Stimulated activated CD4-positive, alpha-beta T cell treated with anti-CD3 and anti-CD28 coated beads, TNF-alpha, amount 100 ng/mL, for 1 hour (primary cell): ENCODE measurements around the gene KRTAP1-5.
"Not testable (repeated sequence)": the region's sequence is repeated elsewhere in the genome, so short reads cannot be mapped to it uniquely, and the experiment has no call there.

ENCODE experiments used
- DNase-seq, 3 donors: peaks; one replicate each; pipeline ENCODE4 v3.0.0-alpha.2; 2020; ENCODE audit warnings: low read depth in 3 of 3, low spot score in 1 of 3

KRTAP1-5 gene

GRCh38 chr17:41048441-41048840 is 21.4 kb upstream of the KRTAP1-5 start:
- no peak for DNase-seq

GRCh38 chr17:41046735-41047465 is 19.9 kb upstream of the KRTAP1-5 start, which contains the start of gene KRTAP2-1:
KRTAP2-1 (minus strand) TSS chr17:41047316; CDS start chr17:41047267, 49 bp downstream.
- DNase-seq: not testable (repeated sequence)

GRCh38 chr17:41042953-41043352 is 15.9 kb upstream of the KRTAP1-5 start:
- no peak for DNase-seq

- not testable (repeated sequence) for DNase-seq
Measured at GRCh38 chr17:41040783-41041571, 14.0 kb upstream of the KRTAP1-5 start, which contains the start of gene KRTAP1-1. KRTAP1-1 (minus strand) TSS chr17:41041450; CDS start chr17:41041397, 53 bp downstream.

GRCh38 chr17:41037853-41038350 is 10.9 kb upstream of the KRTAP1-5 start:
- DNase-seq: no peak

- not testable (repeated sequence) for DNase-seq
Measured at GRCh38 chr17:41034346-41034935, 7.4 kb upstream of the KRTAP1-5 start, which contains the start of gene KRTAP1-3. KRTAP1-3 (minus strand) TSS chr17:41034874; CDS start chr17:41034821, 53 bp downstream.

GRCh38 chr17:41029633-41030245 is 2.7 kb upstream of the KRTAP1-5 start, which contains the start of gene KRTAP1-4:
KRTAP1-4 (minus strand) TSS chr17:41030195; CDS start chr17:41030078, 117 bp downstream.
- no peak for DNase-seq

- DNase-seq: no peak
Measured at GRCh38 chr17:41024697-41025096, 2.3 kb downstream of the KRTAP1-5 start.

- no peak for DNase-seq
Measured at GRCh38 chr17:41020336-41020735, 6.7 kb downstream of the KRTAP1-5 start.

GRCh38 chr17:41019415-41019814 is 7.6 kb downstream of the KRTAP1-5 start:
- DNase-seq: no peak

GRCh38 chr17:41018541-41018940 is 8.5 kb downstream of the KRTAP1-5 start:
- DNase-seq: no peak

- no peak for DNase-seq
Measured at GRCh38 chr17:41016578-41017215, 10.3 kb downstream of the KRTAP1-5 start.

- DNase-seq: no peak
Measured at GRCh38 chr17:41015454-41015853, 11.6 kb downstream of the KRTAP1-5 start.

GRCh38 chr17:41013606-41014005 is 13.4 kb downstream of the KRTAP1-5 start:
- DNase-seq: no peak

GRCh38 chr17:41013181-41013580 is 13.8 kb downstream of the KRTAP1-5 start:
- no peak for DNase-seq

GRCh38 chr17:41012326-41013120 is 14.5 kb downstream of the KRTAP1-5 start:
- DNase-seq: no peak

- DNase-seq: no peak
Measured at GRCh38 chr17:41010441-41010840, 16.6 kb downstream of the KRTAP1-5 start.

- DNase-seq: no peak
Measured at GRCh38 chr17:41009936-41010335, 17.1 kb downstream of the KRTAP1-5 start.

GRCh38 chr17:41009301-41009760 is 17.7 kb downstream of the KRTAP1-5 start:
- no peak for DNase-seq
